Dermis lymphatic vessel endothelial cell (primary cell): ENCODE data around the gene JAG2. TPM values are rescaled to one million over a fixed set of nuclear protein-coding genes. Genes with fewer than 3 reads are reported as not detected.

Source experiments
- total RNA-seq: library from RNA; depleted of rRNA; stranded (reverse); fragments of >200 nt; gene quantifications from 2 replicates; pipeline ENCODE4 v1.2.1, GENCODE V29; 2014

JAG2 gene
- total RNA-seq: 26.6 and 37.9 TPM in 2 replicates

GRCh38 chr14:105168496-105168978, at the start of gene JAG2:
JAG2 (minus strand) TSS chr14:105168776; CDS start chr14:105168420, 356 bp downstream.

GRCh38 chr14:105180592-105181548, 12.3 kb upstream of the JAG2 start, which contains the start of gene NUDT14:
NUDT14 (minus strand) TSS chr14:105181312; CDS start chr14:105181209, 103 bp downstream.

Other genes with a start within 250 kb of the JAG2 start
- 0.09 TPM in 1 of 2 replicates, not detected in the other for gene PLD4, start 243.9 kb downstream of the JAG2 start, total RNA-seq
- gene AHNAK2, start 190.4 kb downstream of the JAG2 start, total RNA-seq: 4.9 and 12.8 TPM in 2 replicates
- gene CLBA1, start 183.0 kb downstream of the JAG2 start, total RNA-seq: 4.1 and 5.7 TPM in 2 replicates
- gene CDCA4, start 147.7 kb downstream of the JAG2 start, total RNA-seq: 19.9 and 21.3 TPM in 2 replicates
- gene GPR132, start 103.3 kb downstream of the JAG2 start, total RNA-seq: not detected in 2 replicates
- gene NUDT14, start 12.5 kb upstream of the JAG2 start, total RNA-seq: 78.3 and 80.1 TPM in 2 replicates
- 36.4 and 45.5 TPM in 2 replicates for gene BTBD6, start 79.8 kb upstream of the JAG2 start, total RNA-seq
- gene BRF1, start 132.2 kb upstream of the JAG2 start, total RNA-seq: 24.4 and 28.6 TPM in 2 replicates
- gene PACS2, start 146.0 kb upstream of the JAG2 start, total RNA-seq: 37.6 and 37.7 TPM in 2 replicates
- under 0.01 and 0.09 TPM in 2 replicates for gene TEX22, start 229.8 kb upstream of the JAG2 start, total RNA-seq